MM.1S (cell line): ENCODE data around the gene BOC.

Experiments
- DNase-seq: peaks from one replicate; pipeline ENCODE4 v3.0.0-alpha.2; 2015
- H2AFZ ChIP-seq: fragments of 300-600 bp; sonication (generic); 2 replicates; pipeline ENCODE4 v1.6.0; 2016; ENCODE audit warnings: antibody characterized with exemption, low read length
- H3F3A ChIP-seq: fragments of 300-600 bp; sonication (generic); 2 replicates; pipeline ENCODE4 v1.6.1; 2016; ENCODE audit warnings: mild to moderate bottlenecking, antibody characterized with exemption, low read length, moderate library complexity, mixed read lengths; ENCODE audit not compliant: insufficient read depth
- H3K27ac ChIP-seq: fragments of 300-600 bp; sonication (generic); 2 replicates; pipeline ENCODE4 v1.5.1; 2016; ENCODE audit warnings: mild to moderate bottlenecking, low read length
- H3K27me3 ChIP-seq: fragments of 300-600 bp; sonication (generic); replicated peaks from 2 replicates; pipeline ENCODE4 v1.6.0; 2016; ENCODE audit warnings: low read length; ENCODE audit not compliant: insufficient read depth
- H3K36me3 ChIP-seq: fragments of 300-600 bp; sonication (generic); replicated peaks from 2 replicates; pipeline ENCODE4 v1.6.1; 2016; ENCODE audit warnings: mild to moderate bottlenecking, low read length, mixed read lengths; ENCODE audit not compliant: insufficient read depth
- H3K4me1 ChIP-seq: fragments of 300-600 bp; sonication (generic); 2 replicates; pipeline ENCODE4 v1.6.1; 2016; ENCODE audit warnings: low read length, mixed read lengths
- H3K4me2 ChIP-seq: fragments of 300-600 bp; sonication (generic); 2 replicates; pipeline ENCODE4 v1.6.0; 2016; ENCODE audit warnings: low read depth, low read length
- H3K4me3 ChIP-seq: fragments of 300-600 bp; sonication (generic); 2 replicates; pipeline ENCODE4 v1.5.1; 2016; ENCODE audit warnings: low read length, mixed read lengths
- H3K79me2 ChIP-seq: fragments of 300-600 bp; sonication (generic); 2 replicates; pipeline ENCODE4 v1.6.1; 2016; ENCODE audit warnings: mixed run types, low read length, mixed read lengths
- H3K9ac ChIP-seq: fragments of 300-600 bp; sonication (generic); 2 replicates; pipeline ENCODE4 v1.6.1; 2016; ENCODE audit warnings: low read length, mixed read lengths
- H3K9me2 ChIP-seq: fragments of 300-600 bp; sonication (generic); replicated peaks from 2 replicates; pipeline ENCODE4 v1.6.1; 2016; ENCODE audit warnings: mild to moderate bottlenecking, low read length, mixed read lengths; ENCODE audit not compliant: insufficient read depth
- H3K9me3 ChIP-seq: fragments of 300-600 bp; sonication (generic); replicated peaks from 2 replicates; pipeline ENCODE4 v1.6.1; 2016; ENCODE audit warnings: mild to moderate bottlenecking, low read length, mixed read lengths; ENCODE audit not compliant: insufficient read depth
- H4K20me1 ChIP-seq: fragments of 300-600 bp; sonication (generic); 2 replicates; pipeline ENCODE4 v1.6.1; 2016; ENCODE audit warnings: mild to moderate bottlenecking, low read length, moderate library complexity, mixed read lengths; ENCODE audit not compliant: insufficient read depth
- EZH2 ChIP-seq: fragments of 300-600 bp; sonication (generic); optimal IDR thresholded peaks from 2 replicates; pipeline ENCODE3; 2017; ENCODE audit warnings: low read depth, mild to moderate bottlenecking, antibody characterized with exemption, low read length, mixed read lengths
- EZH2phosphoT487 ChIP-seq: fragments of 300-600 bp; sonication (generic); IDR thresholded peaks from 2 replicates; pipeline ENCODE4 v1.6.1; 2018; ENCODE audit warnings: antibody characterized with exemption, low read length
- TF ChIP-seq, protein P1 (sequence below): fragments of 300-600 bp; sonication (generic); IDR thresholded peaks from 2 replicates; pipeline ENCODE4 v1.5.1; 2016; ENCODE audit warnings: antibody characterized with exemption, low read length, mixed read lengths

The BOC gene, protein sequence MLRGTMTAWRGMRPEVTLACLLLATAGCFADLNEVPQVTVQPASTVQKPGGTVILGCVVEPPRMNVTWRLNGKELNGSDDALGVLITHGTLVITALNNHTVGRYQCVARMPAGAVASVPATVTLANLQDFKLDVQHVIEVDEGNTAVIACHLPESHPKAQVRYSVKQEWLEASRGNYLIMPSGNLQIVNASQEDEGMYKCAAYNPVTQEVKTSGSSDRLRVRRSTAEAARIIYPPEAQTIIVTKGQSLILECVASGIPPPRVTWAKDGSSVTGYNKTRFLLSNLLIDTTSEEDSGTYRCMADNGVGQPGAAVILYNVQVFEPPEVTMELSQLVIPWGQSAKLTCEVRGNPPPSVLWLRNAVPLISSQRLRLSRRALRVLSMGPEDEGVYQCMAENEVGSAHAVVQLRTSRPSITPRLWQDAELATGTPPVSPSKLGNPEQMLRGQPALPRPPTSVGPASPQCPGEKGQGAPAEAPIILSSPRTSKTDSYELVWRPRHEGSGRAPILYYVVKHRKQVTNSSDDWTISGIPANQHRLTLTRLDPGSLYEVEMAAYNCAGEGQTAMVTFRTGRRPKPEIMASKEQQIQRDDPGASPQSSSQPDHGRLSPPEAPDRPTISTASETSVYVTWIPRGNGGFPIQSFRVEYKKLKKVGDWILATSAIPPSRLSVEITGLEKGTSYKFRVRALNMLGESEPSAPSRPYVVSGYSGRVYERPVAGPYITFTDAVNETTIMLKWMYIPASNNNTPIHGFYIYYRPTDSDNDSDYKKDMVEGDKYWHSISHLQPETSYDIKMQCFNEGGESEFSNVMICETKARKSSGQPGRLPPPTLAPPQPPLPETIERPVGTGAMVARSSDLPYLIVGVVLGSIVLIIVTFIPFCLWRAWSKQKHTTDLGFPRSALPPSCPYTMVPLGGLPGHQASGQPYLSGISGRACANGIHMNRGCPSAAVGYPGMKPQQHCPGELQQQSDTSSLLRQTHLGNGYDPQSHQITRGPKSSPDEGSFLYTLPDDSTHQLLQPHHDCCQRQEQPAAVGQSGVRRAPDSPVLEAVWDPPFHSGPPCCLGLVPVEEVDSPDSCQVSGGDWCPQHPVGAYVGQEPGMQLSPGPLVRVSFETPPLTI

DNA sequence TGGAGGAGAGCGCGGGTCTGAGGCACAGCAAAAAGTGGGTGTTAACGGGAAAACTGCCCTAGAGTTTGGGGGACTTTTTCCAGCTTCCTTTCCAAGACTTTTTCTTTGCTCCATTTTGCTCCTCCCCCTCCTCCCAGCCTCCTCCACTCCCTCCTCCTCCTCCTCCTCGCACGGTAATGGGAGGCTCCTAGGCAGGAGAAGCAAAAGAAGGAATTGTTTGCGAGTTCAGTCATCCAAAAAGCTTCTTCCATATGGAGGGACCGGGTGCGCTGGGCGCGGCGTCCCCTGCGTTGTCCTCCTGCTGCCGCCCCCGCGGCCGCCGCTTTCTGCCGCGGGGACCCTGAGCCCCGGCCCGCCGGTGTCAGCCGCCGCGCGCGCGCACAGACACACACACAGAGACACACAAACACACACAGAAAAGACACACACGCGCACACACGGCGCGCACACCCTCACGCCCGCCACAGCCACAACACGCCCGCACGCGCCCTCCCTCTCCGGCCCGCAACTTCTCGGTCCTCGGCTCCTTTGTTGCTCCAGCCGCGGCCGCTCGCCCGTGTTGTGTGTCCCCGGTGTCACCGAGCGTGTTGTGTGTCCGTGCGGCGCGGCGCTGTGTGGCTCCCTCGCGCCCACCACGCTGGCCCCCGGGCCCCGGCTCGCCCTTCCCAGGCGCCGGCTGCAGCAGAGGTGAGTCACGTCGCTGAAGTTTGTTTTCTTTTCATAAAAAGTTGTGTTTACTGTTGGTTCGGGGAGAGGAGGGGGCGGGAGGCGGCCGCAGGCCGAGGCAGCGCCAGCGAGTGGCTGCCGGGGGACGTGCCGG lies at the start of gene BOC:
Gene BOC, plus strand, starts transcription at position 228 of the 820 bp plus-strand sequence. CDS start 38,246 bp downstream, outside the sequence.
- peak within 1 kb of the TSS; percentile 79 for H2AFZ ChIP-seq
- peak within 1 kb of the TSS; percentile 27; the same call in 1 of the 2 replicates for H3K9ac ChIP-seq

DNA sequence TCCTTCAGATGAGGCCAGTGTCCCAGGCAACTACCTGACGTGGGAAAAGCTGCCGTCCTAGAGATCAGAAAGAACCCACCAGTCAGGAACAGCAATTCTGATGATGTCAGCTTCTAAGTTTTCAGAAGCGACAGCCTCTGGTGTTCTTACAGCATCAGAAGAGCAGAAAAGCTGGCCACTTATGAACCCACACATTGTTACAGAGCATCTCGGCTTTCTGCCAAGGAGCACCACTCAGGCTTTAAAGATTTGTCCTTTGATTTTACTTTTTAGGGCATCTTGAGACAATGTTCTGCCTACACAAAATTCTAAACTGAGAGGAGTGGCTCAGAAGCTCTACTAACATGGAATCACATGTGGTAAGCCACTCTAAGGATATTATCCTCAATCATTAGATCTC lies 49.7 kb upstream of the BOC start:
- Histone ChIP-seq H3K9me2 (no peaks in the 10 kb centered on the region), H4K20me1 (no peaks in the 10 kb centered on the region), H3K4me3 (no peak overlapping the region), H3K9ac (no peak overlapping the region), H3F3A (no peaks in the 10 kb centered on the region), H3K27ac (no peak overlapping the region), H3K79me2 (no peaks in the 10 kb centered on the region), H3K4me2 (no peak overlapping the region), H3K27me3 (no peaks in the 10 kb centered on the region), H3K9me3 (no peaks in the 10 kb centered on the region), H3K4me1 (no peaks in the 10 kb centered on the region), H3K36me3 (no peaks in the 10 kb centered on the region), H2AFZ (no peak overlapping the region)
- no peak for DNase-seq
- TF ChIP-seq EZH2phosphoT487 (no peak), EZH2 (no peak)
- TF ChIP-seq, protein P1, sequence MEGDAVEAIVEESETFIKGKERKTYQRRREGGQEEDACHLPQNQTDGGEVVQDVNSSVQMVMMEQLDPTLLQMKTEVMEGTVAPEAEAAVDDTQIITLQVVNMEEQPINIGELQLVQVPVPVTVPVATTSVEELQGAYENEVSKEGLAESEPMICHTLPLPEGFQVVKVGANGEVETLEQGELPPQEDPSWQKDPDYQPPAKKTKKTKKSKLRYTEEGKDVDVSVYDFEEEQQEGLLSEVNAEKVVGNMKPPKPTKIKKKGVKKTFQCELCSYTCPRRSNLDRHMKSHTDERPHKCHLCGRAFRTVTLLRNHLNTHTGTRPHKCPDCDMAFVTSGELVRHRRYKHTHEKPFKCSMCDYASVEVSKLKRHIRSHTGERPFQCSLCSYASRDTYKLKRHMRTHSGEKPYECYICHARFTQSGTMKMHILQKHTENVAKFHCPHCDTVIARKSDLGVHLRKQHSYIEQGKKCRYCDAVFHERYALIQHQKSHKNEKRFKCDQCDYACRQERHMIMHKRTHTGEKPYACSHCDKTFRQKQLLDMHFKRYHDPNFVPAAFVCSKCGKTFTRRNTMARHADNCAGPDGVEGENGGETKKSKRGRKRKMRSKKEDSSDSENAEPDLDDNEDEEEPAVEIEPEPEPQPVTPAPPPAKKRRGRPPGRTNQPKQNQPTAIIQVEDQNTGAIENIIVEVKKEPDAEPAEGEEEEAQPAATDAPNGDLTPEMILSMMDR = no peak

More for the DNA sequence above, at the start of gene BOC:
- no peaks in the 10 kb centered on the region for H3K79me2 ChIP-seq
- DNase-seq = peak; percentile 14
- peak within 1 kb of the TSS; percentile 82 for H3K4me3 ChIP-seq
- H3K9me2 ChIP-seq = no peaks in the 10 kb centered on the region
- H3K27ac ChIP-seq = no peak within 1 kb of the TSS
- H4K20me1 ChIP-seq = no peaks in the 10 kb centered on the region
- TF ChIP-seq, protein P1 = no peak
- no peak for TF ChIP-seq EZH2
- no peak for TF ChIP-seq EZH2phosphoT487
- H3K4me2 ChIP-seq = peak within 1 kb of the TSS; percentile 94
- H3K9me3 ChIP-seq = no peaks in the 10 kb centered on the region
- no peaks in the 10 kb centered on the region for H3F3A ChIP-seq
- no peaks in the 10 kb centered on the region for H3K27me3 ChIP-seq
- H3K36me3 ChIP-seq = no peaks in the 10 kb centered on the region
- H3K4me1 ChIP-seq = no peaks in the 10 kb centered on the region

DNA sequence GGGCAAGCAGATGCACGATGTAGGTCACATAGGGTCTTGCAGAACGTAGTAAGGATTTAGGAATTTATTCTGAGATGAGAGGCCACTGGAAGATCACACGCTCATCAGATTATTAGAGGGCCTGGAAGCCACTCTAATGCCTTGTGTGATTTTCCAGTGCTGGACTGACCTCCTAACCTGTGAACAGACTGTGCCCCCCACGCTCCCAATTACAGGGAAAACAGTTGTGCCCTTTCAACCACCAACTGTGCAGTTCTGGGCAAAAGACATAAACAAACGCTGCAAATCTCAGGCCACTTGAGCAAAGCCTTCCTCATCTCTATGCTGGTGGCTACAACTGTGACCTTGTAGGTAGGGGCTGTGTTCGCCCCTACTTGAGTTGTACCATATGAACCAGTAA lies 48.2 kb upstream of the BOC start:
- Histone ChIP-seq H3K4me3 (no peak overlapping the region), H2AFZ (no peak overlapping the region), H3K27me3 (no peaks in the 10 kb centered on the region), H3K79me2 (no peaks in the 10 kb centered on the region), H3K36me3 (no peaks in the 10 kb centered on the region), H3K9me3 (no peaks in the 10 kb centered on the region), H4K20me1 (no peaks in the 10 kb centered on the region), H3K9me2 (no peaks in the 10 kb centered on the region), H3K27ac (no peak overlapping the region), H3K9ac (no peak overlapping the region), H3K4me1 (no peaks in the 10 kb centered on the region), H3F3A (no peaks in the 10 kb centered on the region), H3K4me2 (no peak overlapping the region)
- DNase-seq = no peak
- TF ChIP-seq, protein P1 = no peak
- TF ChIP-seq EZH2phosphoT487 = no peak
- no peak for TF ChIP-seq EZH2
